Pons (tissue), 1 donor: ENCODE results near the gene LRRC7.

Experiments used
- DNase-seq: peaks from one replicate; pipeline ENCODE4 v3.0.0-alpha.2; 2016; ENCODE audit warnings: low spot score

The LRRC7 gene

GRCh38 chr1:69776555-69776954, 208.8 kb downstream of the LRRC7 start:
- no peak for DNase-seq

- no peak for DNase-seq
These were observed 209.7 kb downstream of the LRRC7 start for GRCh38 chr1:69777423-69777822.

GRCh38 chr1:69777971-69778370, 210.2 kb downstream of the LRRC7 start:
- peak; percentile 16 for DNase-seq

- no peak for DNase-seq
These were observed 219.4 kb downstream of the LRRC7 start for GRCh38 chr1:69787151-69787550.

- no peak for DNase-seq
These were observed 223.6 kb downstream of the LRRC7 start for GRCh38 chr1:69791311-69791710.

GRCh38 chr1:69794831-69795230, 227.1 kb downstream of the LRRC7 start:
- no peak for DNase-seq

- peak; percentile 6 for DNase-seq
These were observed 247.2 kb downstream of the LRRC7 start for GRCh38 chr1:69814926-69815325.

GRCh38 chr1:69824932-69825331, 257.2 kb downstream of the LRRC7 start:
- peak; percentile 9 for DNase-seq

- DNase-seq = no peak
These were observed 260.0 kb downstream of the LRRC7 start for GRCh38 chr1:69827732-69828131.

GRCh38 chr1:69833536-69833935, 265.8 kb downstream of the LRRC7 start:
- no peak for DNase-seq

GRCh38 chr1:69834336-69834735, 266.6 kb downstream of the LRRC7 start:
- DNase-seq = no peak

GRCh38 chr1:69835955-69836354, 268.2 kb downstream of the LRRC7 start:
- no peak for DNase-seq

- no peak for DNase-seq
These were observed 269.4 kb downstream of the LRRC7 start for GRCh38 chr1:69836971-69837636.

- DNase-seq = no peak
These were observed 274.6 kb downstream of the LRRC7 start for GRCh38 chr1:69842326-69842725.

GRCh38 chr1:69845655-69846054, 277.9 kb downstream of the LRRC7 start:
- DNase-seq = no peak

- DNase-seq = peak; percentile 15
These were observed 278.5 kb downstream of the LRRC7 start for GRCh38 chr1:69846267-69846666.

- no peak for DNase-seq
These were observed 279.9 kb downstream of the LRRC7 start for GRCh38 chr1:69847670-69848069.

- no peak for DNase-seq
These were observed 284.4 kb downstream of the LRRC7 start for GRCh38 chr1:69852151-69852550.

- DNase-seq = no peak
These were observed 285.0 kb downstream of the LRRC7 start for GRCh38 chr1:69852706-69853105.

- DNase-seq = no peak
These were observed 290.8 kb downstream of the LRRC7 start for GRCh38 chr1:69858534-69858933.

GRCh38 chr1:69861641-69862040, 293.9 kb downstream of the LRRC7 start:
- no peak for DNase-seq

- no peak for DNase-seq
These were observed 295.2 kb downstream of the LRRC7 start for GRCh38 chr1:69862906-69863305.

GRCh38 chr1:69863704-69864103, 296.0 kb downstream of the LRRC7 start:
- no peak for DNase-seq

- DNase-seq = no peak
These were observed 303.7 kb downstream of the LRRC7 start for GRCh38 chr1:69871412-69871811.
